HepG2 (cell line): Measurements from ENCODE around the gene RBMS2. TPM values are rescaled to one million over a fixed set of nuclear protein-coding genes. Genes with fewer than 3 reads are reported as not detected.

Source experiments
- CHD4 ChIP-seq: fragments of 200-600 bp; sonication (generic); IDR thresholded peaks from 2 replicates; pipeline ENCODE4 v1.7.0; 2017; ENCODE audit warnings: mild to moderate bottlenecking, low read length, borderline replicate concordance
- ONECUT2 ChIP-seq: sonication (generic); formaldehyde crosslinking; IDR thresholded peaks from 2 replicates; pipeline ENCODE4 v1.4.0; 2020; ENCODE audit warnings: missing genetic modification reagents
- PHB2 ChIP-seq: fragments of 450-650 bp; IDR thresholded peaks from 2 replicates; pipeline ENCODE4 v1.6.1; 2018; ENCODE audit not compliant: partially characterized antibody
- RFXANK ChIP-seq: IDR thresholded peaks from 2 replicates; pipeline ENCODE4 v1.6.1; 2016
- SRF ChIP-seq: IDR thresholded peaks from 2 replicates; pipeline ENCODE4 v1.6.1; 2011; ENCODE audit warnings: mild to moderate bottlenecking, low read depth, low read length, moderate library complexity
- SRSF1 ChIP-seq: fragments of 200-400 bp; formaldehyde crosslinking; optimal IDR thresholded peaks from 2 replicates; pipeline ENCODE3; 2017; ENCODE audit warnings: mild to moderate bottlenecking, low read depth, low read length, moderate library complexity
- ZNF530 ChIP-seq: sonication (generic); formaldehyde crosslinking; IDR thresholded peaks from 2 replicates; pipeline ENCODE4 v1.5.0; 2020; ENCODE audit warnings: low read depth, mild to moderate bottlenecking, missing genetic modification reagents
- polyA plus RNA-seq, 8 experiments: library from polyadenylated mRNA; depleted of rRNA in 3 of 8; stranded (reverse) in 7 of 8; unstranded in 1 of 8; fragments of >200 nt; fragmentation: Illumina TruSeq in 4 of 8; extraction: Trizol in 4 of 8; gene quantifications; 2 replicates each; pipeline versions ENCODE4 v1.2.1 to v1.2.3, GENCODE V29; 2011 to 2016; ENCODE audit warnings: low read depth in 4 of 8, missing spikeins in 1 of 8, mixed read lengths in 1 of 8; ENCODE audit not compliant: insufficient read depth in 1 of 8
- total RNA-seq, 5 experiments: library from RNA; depleted of rRNA; stranded (reverse); fragments of >200 nt; fragmentation: Illumina TruSeq; extraction: Trizol; gene quantifications; 2 replicates each; pipeline ENCODE4 v1.2.3, GENCODE V29; 2016; ENCODE audit warnings: low read depth in 1 of 5
- TF ChIP-seq, protein P1 (sequence below), 2 experiments: sonication (generic) in 1 of 2; formaldehyde crosslinking in 1 of 2; IDR thresholded peaks; 2 replicates each; pipeline versions ENCODE4 v1.6.1 to v1.9.0; 2014 to 2022; ENCODE audit warnings: antibody characterized with exemption in 1 of 2, borderline replicate concordance in 1 of 2, inconsistent platforms in 1 of 2, low read depth in 1 of 2, missing genetic modification reagents in 1 of 2
- TF ChIP-seq, protein P2 (sequence below): sonication (generic); formaldehyde crosslinking; IDR thresholded peaks from 2 replicates; pipeline ENCODE4 v1.4.0; 2020; ENCODE audit warnings: missing genetic modification reagents
- TF ChIP-seq, protein P3 (sequence below), 2 experiments: fragments of 450-650 bp in 1 of 2; sonication (generic) in 1 of 2; formaldehyde crosslinking in 1 of 2; IDR thresholded peaks; 2 replicates each; pipeline versions ENCODE4 v1.6.1 to v1.8.0; 2016 to 2022; ENCODE audit warnings: antibody characterized with exemption in 1 of 2, mild to moderate bottlenecking in 1 of 2, missing genetic modification reagents in 1 of 2

Gene RBMS2
- total and polyA plus RNA-seq, 2 of the 13 experiments (the other 11 are each of a cell fraction or from before 2014, with no cell fraction given) = 0.53 to 7.4 TPM

DNA sequence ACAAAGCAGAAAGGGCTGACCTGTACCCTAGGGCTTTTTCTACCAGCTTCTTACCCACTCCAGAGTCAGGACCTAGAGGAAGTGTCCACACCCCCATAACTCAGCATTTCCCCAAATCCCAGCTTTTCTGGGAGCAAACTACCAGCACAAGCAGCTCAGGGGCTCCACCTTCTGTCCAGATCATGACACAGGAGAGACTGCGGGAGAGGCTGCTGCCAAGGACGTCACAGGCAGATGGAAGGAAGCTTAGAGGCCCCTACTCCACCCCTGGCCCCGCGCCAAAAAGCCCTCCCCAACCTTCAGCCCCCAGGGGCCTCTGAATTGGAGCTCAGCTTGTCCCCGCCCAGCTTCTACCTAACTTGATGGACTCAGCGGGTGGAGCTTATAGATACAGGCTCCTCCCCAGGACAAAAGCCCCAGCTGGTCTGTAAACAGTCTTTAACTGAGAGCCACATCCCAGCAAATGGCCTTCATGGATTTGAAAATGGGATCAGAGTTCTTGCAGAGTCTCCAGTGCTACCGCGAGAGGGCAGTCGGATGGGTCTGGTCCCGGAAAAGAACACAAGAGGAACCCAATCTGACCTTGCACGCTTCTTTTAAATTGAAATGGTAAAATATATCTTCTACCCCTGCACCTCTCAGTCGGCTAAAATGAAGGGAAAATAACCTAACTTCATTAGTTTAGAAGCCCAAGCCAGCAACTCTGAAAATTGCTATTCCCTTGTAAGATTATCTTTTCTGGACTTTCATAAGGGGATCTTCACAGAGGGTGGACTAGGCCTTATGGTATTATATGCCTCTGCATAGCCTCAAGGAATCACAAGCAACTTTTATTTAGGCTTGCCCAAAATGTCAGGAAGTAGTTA lies 115.3 kb downstream of the RBMS2 start (continued):
- TF ChIP-seq, protein P1, sequence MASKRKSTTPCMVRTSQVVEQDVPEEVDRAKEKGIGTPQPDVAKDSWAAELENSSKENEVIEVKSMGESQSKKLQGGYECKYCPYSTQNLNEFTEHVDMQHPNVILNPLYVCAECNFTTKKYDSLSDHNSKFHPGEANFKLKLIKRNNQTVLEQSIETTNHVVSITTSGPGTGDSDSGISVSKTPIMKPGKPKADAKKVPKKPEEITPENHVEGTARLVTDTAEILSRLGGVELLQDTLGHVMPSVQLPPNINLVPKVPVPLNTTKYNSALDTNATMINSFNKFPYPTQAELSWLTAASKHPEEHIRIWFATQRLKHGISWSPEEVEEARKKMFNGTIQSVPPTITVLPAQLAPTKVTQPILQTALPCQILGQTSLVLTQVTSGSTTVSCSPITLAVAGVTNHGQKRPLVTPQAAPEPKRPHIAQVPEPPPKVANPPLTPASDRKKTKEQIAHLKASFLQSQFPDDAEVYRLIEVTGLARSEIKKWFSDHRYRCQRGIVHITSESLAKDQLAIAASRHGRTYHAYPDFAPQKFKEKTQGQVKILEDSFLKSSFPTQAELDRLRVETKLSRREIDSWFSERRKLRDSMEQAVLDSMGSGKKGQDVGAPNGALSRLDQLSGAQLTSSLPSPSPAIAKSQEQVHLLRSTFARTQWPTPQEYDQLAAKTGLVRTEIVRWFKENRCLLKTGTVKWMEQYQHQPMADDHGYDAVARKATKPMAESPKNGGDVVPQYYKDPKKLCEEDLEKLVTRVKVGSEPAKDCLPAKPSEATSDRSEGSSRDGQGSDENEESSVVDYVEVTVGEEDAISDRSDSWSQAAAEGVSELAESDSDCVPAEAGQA (IDR thresholded peaks at IDR 0.05; ENCODE audit: low read depth) = no peak
- TF ChIP-seq, protein P1 (CRISPR knock-in tag; IDR thresholded peaks at IDR 0.05; ENCODE audit: borderline replicate concordance) = no peak
- TF ChIP-seq SRSF1 (peak; percentile 79), SRF (no peak), RFXANK (CRISPR knock-in tag) (no peak), ONECUT2 (no peak), ZNF530 (CRISPR knock-in tag) (no peak), PHB2 (no peak), CHD4 (no peak)
- TF ChIP-seq, protein P2, sequence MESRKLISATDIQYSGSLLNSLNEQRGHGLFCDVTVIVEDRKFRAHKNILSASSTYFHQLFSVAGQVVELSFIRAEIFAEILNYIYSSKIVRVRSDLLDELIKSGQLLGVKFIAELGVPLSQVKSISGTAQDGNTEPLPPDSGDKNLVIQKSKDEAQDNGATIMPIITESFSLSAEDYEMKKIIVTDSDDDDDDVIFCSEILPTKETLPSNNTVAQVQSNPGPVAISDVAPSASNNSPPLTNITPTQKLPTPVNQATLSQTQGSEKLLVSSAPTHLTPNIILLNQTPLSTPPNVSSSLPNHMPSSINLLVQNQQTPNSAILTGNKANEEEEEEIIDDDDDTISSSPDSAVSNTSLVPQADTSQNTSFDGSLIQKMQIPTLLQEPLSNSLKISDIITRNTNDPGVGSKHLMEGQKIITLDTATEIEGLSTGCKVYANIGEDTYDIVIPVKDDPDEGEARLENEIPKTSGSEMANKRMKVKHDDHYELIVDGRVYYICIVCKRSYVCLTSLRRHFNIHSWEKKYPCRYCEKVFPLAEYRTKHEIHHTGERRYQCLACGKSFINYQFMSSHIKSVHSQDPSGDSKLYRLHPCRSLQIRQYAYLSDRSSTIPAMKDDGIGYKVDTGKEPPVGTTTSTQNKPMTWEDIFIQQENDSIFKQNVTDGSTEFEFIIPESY = peak; percentile 37; the same call in 1 of the 2 replicates
- TF ChIP-seq, protein P3, sequence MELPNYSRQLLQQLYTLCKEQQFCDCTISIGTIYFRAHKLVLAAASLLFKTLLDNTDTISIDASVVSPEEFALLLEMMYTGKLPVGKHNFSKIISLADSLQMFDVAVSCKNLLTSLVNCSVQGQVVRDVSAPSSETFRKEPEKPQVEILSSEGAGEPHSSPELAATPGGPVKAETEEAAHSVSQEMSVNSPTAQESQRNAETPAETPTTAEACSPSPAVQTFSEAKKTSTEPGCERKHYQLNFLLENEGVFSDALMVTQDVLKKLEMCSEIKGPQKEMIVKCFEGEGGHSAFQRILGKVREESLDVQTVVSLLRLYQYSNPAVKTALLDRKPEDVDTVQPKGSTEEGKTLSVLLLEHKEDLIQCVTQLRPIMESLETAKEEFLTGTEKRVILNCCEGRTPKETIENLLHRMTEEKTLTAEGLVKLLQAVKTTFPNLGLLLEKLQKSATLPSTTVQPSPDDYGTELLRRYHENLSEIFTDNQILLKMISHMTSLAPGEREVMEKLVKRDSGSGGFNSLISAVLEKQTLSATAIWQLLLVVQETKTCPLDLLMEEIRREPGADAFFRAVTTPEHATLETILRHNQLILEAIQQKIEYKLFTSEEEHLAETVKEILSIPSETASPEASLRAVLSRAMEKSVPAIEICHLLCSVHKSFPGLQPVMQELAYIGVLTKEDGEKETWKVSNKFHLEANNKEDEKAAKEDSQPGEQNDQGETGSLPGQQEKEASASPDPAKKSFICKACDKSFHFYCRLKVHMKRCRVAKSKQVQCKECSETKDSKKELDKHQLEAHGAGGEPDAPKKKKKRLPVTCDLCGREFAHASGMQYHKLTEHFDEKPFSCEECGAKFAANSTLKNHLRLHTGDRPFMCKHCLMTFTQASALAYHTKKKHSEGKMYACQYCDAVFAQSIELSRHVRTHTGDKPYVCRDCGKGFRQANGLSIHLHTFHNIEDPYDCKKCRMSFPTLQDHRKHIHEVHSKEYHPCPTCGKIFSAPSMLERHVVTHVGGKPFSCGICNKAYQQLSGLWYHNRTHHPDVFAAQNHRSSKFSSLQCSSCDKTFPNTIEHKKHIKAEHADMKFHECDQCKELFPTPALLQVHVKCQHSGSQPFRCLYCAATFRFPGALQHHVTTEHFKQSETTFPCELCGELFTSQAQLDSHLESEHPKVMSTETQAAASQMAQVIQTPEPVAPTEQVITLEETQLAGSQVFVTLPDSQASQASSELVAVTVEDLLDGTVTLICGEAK (IDR thresholded peaks at IDR 0.05) = no peak
- TF ChIP-seq, protein P3 (CRISPR knock-in tag; IDR thresholded peaks at IDR 0.05) = peak; percentile 30; the same call in 1 of the 2 replicates
